Gastroesophageal sphincter (tissue), 4 donors: ENCODE data around the gene CT45A10. TPM values are rescaled to one million over a fixed set of nuclear protein-coding genes. Genes with fewer than 3 reads are reported as not detected.

Experiments used
- total RNA-seq, 4 donors: library from RNA; depleted of rRNA; stranded (reverse); fragments of >200 nt; gene quantifications; one replicate each; pipeline ENCODE4 v1.1.0, GENCODE V29; 2016

Gene CT45A10
- total RNA-seq, 4 donors from 2014 or later, result not detected

Other genes with a start within 250 kb of the CT45A10 start
- gene CT45A1, start 179.8 kb downstream of the CT45A10 start, total RNA-seq, result not detected
- gene CT45A3, start 125.3 kb downstream of the CT45A10 start, total RNA-seq, result not detected
- gene CT45A5, start 107.9 kb downstream of the CT45A10 start, total RNA-seq, result not detected
- not detected for gene CT45A6, start 90.7 kb downstream of the CT45A10 start, total RNA-seq
- not detected for gene CT45A2, start 73.4 kb downstream of the CT45A10 start, total RNA-seq
- not detected for gene CT45A7, start 56.2 kb downstream of the CT45A10 start, total RNA-seq
- not detected for gene CT45A8, start 38.9 kb downstream of the CT45A10 start, total RNA-seq
- gene CT45A9, start 21.6 kb downstream of the CT45A10 start, total RNA-seq, result not detected
- not detected for gene SAGE1, start 272 bp upstream of the CT45A10 start, total RNA-seq
- gene MMGT1, start 80.5 kb upstream of the CT45A10 start, total RNA-seq, result 10 to 100 TPM; 33.0 to 43.9 (median 40.6) TPM
- gene SLC9A6, start 92.0 kb upstream of the CT45A10 start, total RNA-seq, result 10 to 100 TPM; 17.2 to 27.3 (median 20.3) TPM